NCI-H774 (cell line): Measurements from ENCODE around the gene FLT1.

Experiments used
- DNase-seq: peaks from one replicate; lab custom pipeline; 2025; lab: John Stamatoyannopoulos, UW

Gene FLT1

GRCh38 chr13:28458608-28459007 is 36.3 kb downstream of the FLT1 start:
- no peak for DNase-seq

GRCh38 chr13:28458051-28458450 is 36.9 kb downstream of the FLT1 start:
- no peak for DNase-seq

- no peak for DNase-seq
Measured at GRCh38 chr13:28457521-28457920, 37.4 kb downstream of the FLT1 start.

- no peak for DNase-seq
Measured at GRCh38 chr13:28455580-28456194, 39.2 kb downstream of the FLT1 start.

GRCh38 chr13:28452755-28453154 is 42.2 kb downstream of the FLT1 start:
- DNase-seq = no peak

GRCh38 chr13:28451482-28452217 is 43.3 kb downstream of the FLT1 start:
- no peak for DNase-seq

GRCh38 chr13:28449826-28450773 is 44.8 kb downstream of the FLT1 start:
- DNase-seq = no peak

GRCh38 chr13:28448651-28449358 is 46.1 kb downstream of the FLT1 start:
- no peak for DNase-seq

GRCh38 chr13:28447989-28448388 is 46.9 kb downstream of the FLT1 start:
- no peak for DNase-seq

- no peak for DNase-seq
Measured at GRCh38 chr13:28447206-28447605, 47.7 kb downstream of the FLT1 start.

- no peak for DNase-seq
Measured at GRCh38 chr13:28442839-28443238, 52.1 kb downstream of the FLT1 start.

- no peak for DNase-seq
Measured at GRCh38 chr13:28441529-28441928, 53.4 kb downstream of the FLT1 start.

- DNase-seq = no peak
Measured at GRCh38 chr13:28440774-28441504, 54.0 kb downstream of the FLT1 start.

- no peak for DNase-seq
Measured at GRCh38 chr13:28438598-28439334, 56.2 kb downstream of the FLT1 start.

- no peak for DNase-seq
Measured at GRCh38 chr13:28438067-28438466, 56.9 kb downstream of the FLT1 start.

- DNase-seq = no peak
Measured at GRCh38 chr13:28435917-28436316, 59.0 kb downstream of the FLT1 start.

- no peak for DNase-seq
Measured at GRCh38 chr13:28434926-28435325, 60.0 kb downstream of the FLT1 start.

- no peak for DNase-seq
Measured at GRCh38 chr13:28432816-28433560, 61.9 kb downstream of the FLT1 start.

GRCh38 chr13:28429685-28430290 is 65.1 kb downstream of the FLT1 start:
- DNase-seq = no peak
